Brain microvascular endothelial cell (primary cell): Measurements from ENCODE around the gene PRKCB.

ENCODE experiments used
- DNase-seq: peaks from one replicate; pipeline ENCODE4 v3.0.0-alpha.2; 2020
- H3K27ac ChIP-seq: fragments of 250-450 bp; sonication (Bioruptor Pico); 2 replicates; pipeline ENCODE4 v1.5.1; 2020; ENCODE audit warnings: mild to moderate bottlenecking, moderate library complexity
- H3K27me3 ChIP-seq: fragments of 250-450 bp; sonication (Bioruptor Pico); replicated peaks from 2 replicates; pipeline ENCODE4 v1.5.1; 2020; ENCODE audit warnings: mild to moderate bottlenecking
- H3K36me3 ChIP-seq: fragments of 250-450 bp; sonication (Bioruptor Pico); replicated peaks from 2 replicates; pipeline ENCODE4 v1.5.1; 2020; ENCODE audit warnings: mild to moderate bottlenecking
- H3K4me3 ChIP-seq: 2 replicates; pipeline ENCODE4 v1.5.1; 2011; ENCODE audit warnings: low read depth, mild to moderate bottlenecking, control low read depth, low read length, moderate library complexity
- CTCF ChIP-seq: IDR thresholded peaks from 2 replicates; pipeline ENCODE4 v1.5.1; 2011; ENCODE audit warnings: low read depth, mild to moderate bottlenecking, moderate library complexity, low read length, control low read depth, inconsistent platforms; ENCODE audit errors: missing control alignments
- in situ Hi-C: cut with HindIII; loops from 2 replicates; pipeline ENCODE4 v1.10.0; 2017; ENCODE audit warnings: low sequenced_read_pairs, low pct_ligation_motif_present

PRKCB gene

GRCh38 chr16:24191876-24192402 is 356.2 kb downstream of the PRKCB start:
- Histone ChIP-seq H3K27me3 (no peaks in the 10 kb centered on the region), H3K36me3 (no peaks in the 10 kb centered on the region), H3K27ac (no peak overlapping the region), H3K4me3 (no peak overlapping the region)
- no peak for TF ChIP-seq CTCF
- in situ Hi-C loops = no loop called here
- DNase-seq = no peak

- no peak for DNase-seq
- TF ChIP-seq CTCF = no peak
- H3K4me3 ChIP-seq = no peak overlapping the region
- in situ Hi-C loops = no loop called here
- no peak overlapping the region for H3K27ac ChIP-seq
- H3K36me3 ChIP-seq = no peaks in the 10 kb centered on the region
- no peaks in the 10 kb centered on the region for H3K27me3 ChIP-seq
Observed at GRCh38 chr16:24195221-24195620, 359.4 kb downstream of the PRKCB start.

GRCh38 chr16:24198807-24199533 is 363.2 kb downstream of the PRKCB start:
- in situ Hi-C loops = no loop called here
- H3K36me3 ChIP-seq = no peaks in the 10 kb centered on the region

GRCh38 chr16:24203675-24204074 is 367.9 kb downstream of the PRKCB start:
- Histone ChIP-seq H3K27ac (no peak overlapping the region), H3K4me3 (no peak overlapping the region), H3K27me3 (no peaks in the 10 kb centered on the region), H3K36me3 (no peaks in the 10 kb centered on the region)
- in situ Hi-C loops = no loop called here
- DNase-seq = no peak
- no peak for TF ChIP-seq CTCF

More at GRCh38 chr16:24198807-24199533, 363.2 kb downstream of the PRKCB start:
- Histone ChIP-seq H3K4me3 (no peak overlapping the region), H3K27me3 (no peaks in the 10 kb centered on the region), H3K27ac (no peak overlapping the region)
- DNase-seq = no peak
- no peak for TF ChIP-seq CTCF

GRCh38 chr16:24204150-24204665 is 368.4 kb downstream of the PRKCB start:
- H3K4me3 ChIP-seq = no peak overlapping the region
- H3K36me3 ChIP-seq = no peaks in the 10 kb centered on the region
- in situ Hi-C loops = no loop called here
- DNase-seq = no peak
- no peak overlapping the region for H3K27ac ChIP-seq
- no peak for TF ChIP-seq CTCF
- H3K27me3 ChIP-seq = no peaks in the 10 kb centered on the region
